Subcutaneous preadipocyte (primary cell): ENCODE measurements around the gene PRPF6. TPM values are rescaled to one million over a fixed set of nuclear protein-coding genes. Genes with fewer than 3 reads are reported as not detected.

Experiments used
- small RNA-seq: library from RNA; depleted of rRNA; stranded (forward); fragments of <200 nt; gene quantifications from one replicate; pipeline ENCODE3, GENCODE V24; 2012
- total RNA-seq: library from RNA; depleted of rRNA; stranded (reverse); fragments of >200 nt; gene quantifications from 2 replicates; pipeline ENCODE4 v1.2.3, GENCODE V29; 2012

PRPF6 gene, protein sequence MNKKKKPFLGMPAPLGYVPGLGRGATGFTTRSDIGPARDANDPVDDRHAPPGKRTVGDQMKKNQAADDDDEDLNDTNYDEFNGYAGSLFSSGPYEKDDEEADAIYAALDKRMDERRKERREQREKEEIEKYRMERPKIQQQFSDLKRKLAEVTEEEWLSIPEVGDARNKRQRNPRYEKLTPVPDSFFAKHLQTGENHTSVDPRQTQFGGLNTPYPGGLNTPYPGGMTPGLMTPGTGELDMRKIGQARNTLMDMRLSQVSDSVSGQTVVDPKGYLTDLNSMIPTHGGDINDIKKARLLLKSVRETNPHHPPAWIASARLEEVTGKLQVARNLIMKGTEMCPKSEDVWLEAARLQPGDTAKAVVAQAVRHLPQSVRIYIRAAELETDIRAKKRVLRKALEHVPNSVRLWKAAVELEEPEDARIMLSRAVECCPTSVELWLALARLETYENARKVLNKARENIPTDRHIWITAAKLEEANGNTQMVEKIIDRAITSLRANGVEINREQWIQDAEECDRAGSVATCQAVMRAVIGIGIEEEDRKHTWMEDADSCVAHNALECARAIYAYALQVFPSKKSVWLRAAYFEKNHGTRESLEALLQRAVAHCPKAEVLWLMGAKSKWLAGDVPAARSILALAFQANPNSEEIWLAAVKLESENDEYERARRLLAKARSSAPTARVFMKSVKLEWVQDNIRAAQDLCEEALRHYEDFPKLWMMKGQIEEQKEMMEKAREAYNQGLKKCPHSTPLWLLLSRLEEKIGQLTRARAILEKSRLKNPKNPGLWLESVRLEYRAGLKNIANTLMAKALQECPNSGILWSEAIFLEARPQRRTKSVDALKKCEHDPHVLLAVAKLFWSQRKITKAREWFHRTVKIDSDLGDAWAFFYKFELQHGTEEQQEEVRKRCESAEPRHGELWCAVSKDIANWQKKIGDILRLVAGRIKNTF
- total RNA-seq, result 52.9 and 57.7 TPM in 2 replicates

DNA sequence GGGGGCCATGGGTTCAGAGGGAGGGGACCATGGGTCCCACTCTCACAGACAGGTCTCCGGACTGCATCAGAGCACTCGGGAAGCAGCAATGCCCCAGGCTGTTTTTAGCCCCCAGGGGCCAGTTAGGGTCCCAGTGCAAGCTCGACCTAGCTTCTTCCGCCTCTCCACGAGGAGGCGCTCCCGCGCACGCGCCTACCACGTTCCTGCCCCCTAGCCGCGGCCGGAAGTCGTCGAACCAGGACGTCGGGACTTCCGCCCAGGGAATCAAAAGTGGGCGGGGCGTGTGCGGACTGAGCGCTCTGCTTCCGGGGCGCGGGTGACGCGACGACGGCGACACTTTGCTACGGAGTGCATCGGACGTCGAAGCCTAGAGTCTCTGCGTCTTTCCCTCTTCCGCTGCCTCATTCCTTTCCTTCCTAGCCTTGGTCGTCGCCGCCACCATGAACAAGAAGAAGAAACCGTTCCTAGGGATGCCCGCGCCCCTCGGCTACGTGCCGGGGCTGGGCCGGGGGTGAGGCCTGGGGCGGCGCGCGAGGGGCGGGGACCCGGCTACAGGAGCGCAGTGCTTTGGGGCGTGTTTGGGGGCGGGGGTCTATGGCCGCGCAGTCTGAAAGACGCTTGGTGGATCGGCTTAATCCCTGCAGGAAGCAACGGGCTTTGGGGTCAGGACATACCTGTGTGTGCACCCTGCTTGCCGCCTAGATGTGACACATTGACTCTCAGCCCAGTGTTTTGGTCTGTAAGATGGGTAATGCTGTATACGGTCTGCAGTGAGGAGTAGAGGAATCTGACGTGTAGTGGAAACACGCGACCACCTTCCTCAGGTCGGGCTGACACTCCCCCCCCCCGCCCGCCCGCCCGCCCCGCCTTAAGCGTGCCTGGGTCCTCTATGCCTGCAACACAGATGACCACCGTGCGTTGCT, at the start of gene PRPF6:
TSS of gene PRPF6 (plus strand) at position 327 of the 923 bp plus-strand sequence. CDS start at position 441, 114 bp downstream.

DNA sequence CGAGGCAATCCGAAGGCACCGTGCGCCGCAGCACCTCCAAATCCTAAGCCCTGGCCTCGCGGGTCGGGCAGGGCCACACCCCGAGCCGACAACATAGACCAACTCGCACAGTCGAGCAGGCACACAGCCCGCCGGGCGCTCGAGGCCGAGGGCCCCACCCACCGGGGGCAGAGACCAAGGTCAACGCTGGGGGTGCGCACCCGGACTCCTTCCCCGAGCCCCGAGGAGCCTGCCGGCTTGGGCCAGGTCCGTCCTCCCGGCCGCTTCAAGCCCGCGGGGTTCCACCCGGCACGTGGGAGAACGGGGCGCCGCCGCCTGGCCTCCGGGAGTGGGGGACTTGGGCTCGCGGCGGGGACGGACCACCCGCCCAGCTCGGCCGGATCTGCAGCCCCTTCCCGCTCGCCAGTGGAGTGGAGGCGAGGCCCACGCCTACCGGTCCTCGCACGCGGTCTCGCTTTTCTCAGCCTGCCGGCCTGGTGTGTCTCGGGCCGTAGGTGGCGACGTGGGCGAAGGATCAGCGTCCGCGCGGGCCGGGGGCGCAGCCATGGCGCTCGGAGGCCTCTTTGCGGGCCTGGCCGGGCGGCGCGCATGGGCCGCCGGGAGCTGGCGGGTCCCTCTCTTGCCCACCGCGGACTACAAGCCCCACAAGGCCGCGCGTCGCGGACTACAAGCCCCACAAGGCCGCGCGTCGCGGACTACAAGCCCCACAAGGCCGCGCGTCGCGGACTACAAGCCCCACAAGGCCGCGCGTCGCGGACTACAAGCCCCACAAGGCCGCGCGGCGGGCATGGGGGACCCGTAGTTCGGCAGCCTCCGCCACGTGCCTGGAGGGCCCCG, 24.9 kb upstream of the PRPF6 start, which contains the start of gene UCKL1:
TSS of gene UCKL1 (minus strand) at position 590 of the 837 bp plus-strand sequence. CDS start at position 546, 44 bp downstream.

DNA sequence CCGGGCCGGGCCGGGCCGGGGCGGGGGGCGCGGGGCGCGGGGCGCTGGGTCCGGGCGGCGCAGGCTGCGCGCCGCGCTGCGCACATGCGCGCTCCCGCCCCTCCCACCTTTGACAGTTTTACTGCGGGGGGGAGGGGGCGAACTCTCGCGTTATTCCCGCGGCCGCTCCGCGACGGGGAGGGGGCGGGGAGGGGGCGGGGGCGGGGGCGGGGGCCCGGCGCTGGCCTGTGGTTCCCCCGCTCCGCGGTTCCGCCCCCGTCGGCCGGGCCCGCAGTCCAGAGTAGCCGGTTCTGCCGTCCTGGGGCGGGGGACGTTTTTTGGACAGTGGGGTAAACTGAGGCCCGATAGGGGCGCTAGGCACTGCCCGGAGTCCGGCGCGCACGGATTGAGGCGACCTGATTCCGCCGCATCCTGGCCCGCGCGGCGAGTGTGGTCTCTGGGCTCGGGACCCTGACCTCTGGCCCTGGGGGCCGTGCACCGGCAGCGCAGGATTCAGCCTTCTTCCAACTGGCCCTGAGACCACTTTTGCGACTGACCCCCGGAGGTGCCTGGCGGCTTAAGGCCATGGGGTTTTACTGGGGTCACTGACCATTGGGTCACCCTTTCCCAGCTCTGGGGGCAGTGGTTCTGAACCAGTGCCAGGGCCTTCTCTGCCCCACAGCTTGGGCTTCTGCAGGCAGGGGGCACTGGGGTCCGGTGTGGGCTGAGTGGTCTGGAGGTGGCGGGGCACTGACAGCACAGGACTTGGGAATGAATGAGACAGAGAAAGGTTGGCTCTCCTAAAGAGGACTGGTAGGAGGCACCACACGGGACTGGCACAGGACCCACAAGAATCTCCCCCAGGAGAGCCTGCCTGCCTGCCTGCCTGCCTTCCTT, 10.9 kb upstream of the PRPF6 start, which contains the start of gene ZNF512B:
TSS of gene ZNF512B (minus strand) at position 93 of the 876 bp plus-strand sequence. CDS start 1,980 bp downstream, outside the sequence.

DNA sequence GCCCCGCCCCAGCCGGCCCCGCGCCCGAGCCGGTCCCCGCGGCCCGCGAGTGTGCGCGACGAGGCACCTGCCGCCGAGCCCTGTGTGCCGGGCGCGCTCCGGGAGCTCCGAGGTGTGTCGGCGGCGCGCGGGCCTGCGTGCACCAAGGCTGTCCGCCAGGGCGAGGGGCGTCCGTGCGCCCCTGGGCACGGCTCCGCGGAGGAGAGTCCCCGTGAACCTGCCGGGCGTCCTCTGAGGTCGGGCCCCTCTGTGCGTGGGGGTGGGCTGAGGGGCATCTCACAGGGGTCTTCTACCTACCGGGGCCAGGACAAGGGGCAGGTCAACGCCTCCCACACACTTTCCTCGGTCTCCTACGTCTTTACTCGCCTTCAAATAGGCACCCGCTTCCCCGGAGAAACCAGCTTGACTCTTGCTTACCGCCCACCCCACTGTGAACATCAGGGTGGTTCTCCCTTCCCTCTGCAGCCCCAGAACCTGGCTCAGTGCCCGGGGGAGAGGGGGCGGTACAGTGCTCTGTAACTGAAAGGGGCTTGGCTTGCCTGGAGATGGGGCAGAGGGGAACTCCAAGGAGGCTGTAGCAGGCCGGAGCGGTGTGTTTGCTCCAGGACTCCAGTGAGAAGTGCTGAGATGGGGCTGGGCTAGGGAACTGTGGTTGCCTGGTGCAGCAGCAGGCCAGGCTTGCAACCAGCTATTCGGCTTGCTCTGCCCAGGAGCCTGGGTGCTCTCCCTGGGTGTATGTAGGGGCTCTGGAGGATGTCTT, 1.2 kb upstream of the PRPF6 start, which contains the start of gene SAMD10:
TSS of gene SAMD10 (minus strand) at position 86 of the 760 bp plus-strand sequence. CDS start 175 bp downstream, outside the sequence.

GRCh38 chr20:64035933-64036345, 55.0 kb downstream of the PRPF6 start, which contains the start of gene C20orf204:
TSS of gene C20orf204 (plus strand) at chr20:64036182. CDS start at chr20:64036324, 142 bp downstream.

DNA sequence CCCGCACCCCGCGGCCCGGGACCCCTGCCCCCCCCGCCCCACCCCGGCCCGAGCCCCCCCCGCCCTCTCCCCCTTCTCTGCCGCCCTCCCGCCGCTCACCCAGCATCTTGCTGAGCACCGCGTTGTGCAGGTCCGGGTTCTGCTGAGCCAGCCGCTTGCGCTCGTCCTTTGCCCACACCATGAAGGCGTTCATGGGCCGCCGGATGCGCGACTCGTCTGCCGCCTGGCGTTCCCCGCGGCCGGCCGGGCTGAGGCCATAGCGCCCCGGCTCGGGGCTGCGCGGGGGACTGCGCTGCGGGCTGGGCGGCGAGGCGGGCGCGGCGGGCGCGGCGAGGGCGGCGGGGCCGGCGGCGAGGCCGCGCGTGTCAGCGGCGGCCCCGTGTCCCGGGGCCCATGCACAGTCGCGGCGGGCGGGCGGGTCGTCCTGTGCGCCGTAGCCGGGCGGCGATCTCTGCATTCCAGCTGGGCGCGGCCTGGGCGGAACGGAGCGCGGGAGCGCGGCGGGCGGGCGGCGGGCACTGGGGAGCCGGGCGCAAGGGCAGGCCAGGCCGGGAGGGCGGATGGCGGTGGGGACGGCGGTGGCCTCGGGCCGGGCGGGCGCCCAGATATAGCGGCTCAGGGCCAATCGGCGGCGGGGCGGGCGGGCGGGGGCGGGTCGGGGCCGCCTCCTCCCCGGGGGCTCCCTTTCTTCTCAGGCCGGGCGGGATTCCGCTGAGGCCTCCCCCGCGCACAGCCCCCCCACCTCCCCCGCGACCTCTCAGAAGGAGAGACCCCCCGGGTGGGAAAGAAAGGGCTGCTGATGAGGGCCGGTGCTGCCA, 68.3 kb downstream of the PRPF6 start, which contains the start of gene SOX18:
TSS of gene SOX18 (minus strand) at position 580 of the 818 bp plus-strand sequence. CDS start at position 457, 123 bp downstream.

DNA sequence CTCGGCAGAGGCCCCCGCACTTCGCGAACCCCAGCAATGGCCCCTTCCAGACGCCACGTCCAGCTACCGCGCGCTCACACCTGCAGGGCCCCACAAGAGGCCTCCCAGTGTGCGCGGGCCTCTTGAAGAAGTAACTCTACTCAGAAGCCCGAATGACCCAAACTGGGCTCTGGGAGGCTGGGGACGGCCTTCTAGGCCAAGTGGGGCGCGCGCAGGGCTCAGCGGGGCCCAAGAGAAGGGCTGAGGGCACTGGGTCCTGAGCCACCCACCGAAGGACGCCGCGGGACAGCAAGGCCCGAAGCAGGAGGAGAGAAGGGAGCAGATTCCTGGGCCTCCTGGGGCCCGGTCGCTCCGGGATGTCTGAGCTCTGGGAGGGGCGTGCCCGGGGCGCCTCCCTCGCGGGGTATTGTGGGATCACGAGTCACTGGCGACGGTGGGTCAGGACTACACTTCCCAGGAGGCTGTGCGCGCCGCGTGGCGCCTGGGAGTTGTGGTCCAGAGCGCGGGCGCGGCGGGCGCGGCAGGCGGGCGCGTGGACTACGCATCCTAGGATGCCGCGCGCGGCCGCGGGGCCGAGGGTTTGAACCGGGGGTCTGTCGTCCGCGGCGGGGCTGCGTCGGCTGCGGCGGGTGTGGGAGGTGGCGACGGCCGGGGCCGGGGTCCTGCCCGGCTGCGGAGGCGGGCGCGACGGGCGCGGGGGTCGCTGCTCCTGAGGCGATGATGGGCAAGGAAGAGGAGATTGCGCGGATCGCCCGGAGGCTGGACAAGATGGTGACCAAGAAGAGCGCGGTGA, 81.9 kb downstream of the PRPF6 start, which contains the start of gene TCEA2:
TSS of gene TCEA2 (plus strand) at position 603 of the 793 bp plus-strand sequence. CDS start at position 718, 115 bp downstream.

GRCh38 chr20:64079273-64080012, 98.5 kb downstream of the PRPF6 start, which contains the start of gene RGS19:
TSS of gene RGS19 (minus strand) at chr20:64079518. CDS start at chr20:64076886, 2,632 bp downstream.

GRCh38 chr20:64080013-64080812, 99.3 kb downstream of the PRPF6 start, which contains the start of gene OPRL1:
TSS of gene OPRL1 (plus strand) at chr20:64080082. CDS start at chr20:64092721, 12,639 bp downstream.

Small RNA genes lying within 50 kb of the gene (small RNA-seq; reads per million reads assigned to genes)
- gene AL355803.1, result not detected
- not detected for gene MIR647
- 0.27 reads per million, percentile 5 among the genes with 10 or more reads in this experiment for gene MIR6813

Other genes with a start within 250 kb of the PRPF6 start
- 2.2 and 2.9 TPM in 2 replicates for gene LIME1, start 244.5 kb upstream of the PRPF6 start, total RNA-seq
- gene SLC2A4RG, start 241.4 kb upstream of the PRPF6 start, total RNA-seq, result 22.0 and 34.0 TPM in 2 replicates
- under 0.01 and 0.98 TPM in 2 replicates for gene ZBTB46, start 149.9 kb upstream of the PRPF6 start, total RNA-seq
- gene ABHD16B, start 119.6 kb upstream of the PRPF6 start, total RNA-seq, result not detected in 2 replicates
- gene TPD52L2, start 115.9 kb upstream of the PRPF6 start, total RNA-seq, result 98.8 and 103 TPM in 2 replicates
- 31.2 and 45.4 TPM in 2 replicates for gene DNAJC5, start 86.0 kb upstream of the PRPF6 start, total RNA-seq
- 22.3 and 26.1 TPM in 2 replicates for gene UCKL1, start 24.7 kb upstream of the PRPF6 start, total RNA-seq
- gene ZNF512B, start 11.2 kb upstream of the PRPF6 start, total RNA-seq, result 8.1 and 8.8 TPM in 2 replicates
- 0.37 and 1.8 TPM in 2 replicates for gene SAMD10, start 1.5 kb upstream of the PRPF6 start, total RNA-seq
- gene C20orf204, start 55.0 kb downstream of the PRPF6 start, total RNA-seq, result 0.73 and 0.98 TPM in 2 replicates
- not detected in 2 replicates for gene SOX18, start 68.5 kb downstream of the PRPF6 start, total RNA-seq
- gene TCEA2, start 82.1 kb downstream of the PRPF6 start, total RNA-seq, result 6.5 and 13.2 TPM in 2 replicates
- gene RGS19, start 98.4 kb downstream of the PRPF6 start, total RNA-seq, result 5.5 and 9.0 TPM in 2 replicates
- gene OPRL1, start 99.0 kb downstream of the PRPF6 start, total RNA-seq, result 0.20 and 0.37 TPM in 2 replicates
- 0.20 TPM in 1 of 2 replicates, not detected in the other for gene LKAAEAR1, start 103.3 kb downstream of the PRPF6 start, total RNA-seq
- gene NPBWR2, start 126.4 kb downstream of the PRPF6 start, total RNA-seq, result not detected in 2 replicates
- not detected in 2 replicates for gene MYT1, start 183.3 kb downstream of the PRPF6 start, total RNA-seq